Activated CD4-positive, CD25-positive, alpha-beta regulatory T cell (primary cell): Measurements from ENCODE around the gene SLC52A3.
"Not testable (repeated sequence)": the region's sequence is repeated elsewhere in the genome, so short reads cannot be mapped to it uniquely, and the experiment has no call there.

Source experiments
- DNase-seq, 4 experiments: peaks; one replicate each; lab custom pipeline; 2025; lab: John Stamatoyannopoulos, UW

The SLC52A3 gene

DNA sequence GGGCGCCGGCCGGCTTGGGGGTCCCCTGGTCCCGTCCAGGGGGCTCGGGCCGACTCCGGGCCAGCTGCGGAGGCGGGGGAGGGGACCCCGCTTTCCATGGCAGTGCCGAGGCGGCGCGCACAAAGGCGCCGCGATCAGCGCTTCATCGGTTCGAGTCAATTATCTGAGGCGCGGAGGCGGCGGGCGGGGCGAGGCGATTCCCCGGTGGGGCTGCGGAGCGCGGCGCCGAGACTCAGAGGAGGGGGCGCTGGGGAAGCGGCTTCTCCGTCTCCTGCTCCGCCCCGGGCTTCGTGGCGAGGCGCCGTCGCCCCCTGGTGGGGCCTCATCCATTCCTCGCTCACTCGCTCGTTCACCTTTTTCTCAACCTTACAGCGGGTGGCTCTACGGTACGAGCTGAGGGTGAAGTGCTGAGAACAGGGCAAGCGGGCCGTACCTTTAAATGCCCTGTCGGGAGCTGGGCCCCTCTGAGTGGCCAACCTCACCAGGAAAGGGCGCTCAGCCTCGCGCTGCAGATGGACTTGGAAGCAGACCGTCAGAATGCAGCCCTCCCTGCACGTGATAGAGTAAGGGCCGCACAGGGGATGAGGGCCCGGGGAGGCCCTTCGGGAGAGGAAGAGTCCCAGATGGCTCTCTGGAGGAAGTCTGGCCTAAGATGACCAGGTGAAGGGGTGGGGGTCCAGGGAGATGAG lies 39.9 kb downstream of the SLC52A3 start:
- peak in 2 of 4 experiments; percentile 12 to 16 for DNase-seq

DNA sequence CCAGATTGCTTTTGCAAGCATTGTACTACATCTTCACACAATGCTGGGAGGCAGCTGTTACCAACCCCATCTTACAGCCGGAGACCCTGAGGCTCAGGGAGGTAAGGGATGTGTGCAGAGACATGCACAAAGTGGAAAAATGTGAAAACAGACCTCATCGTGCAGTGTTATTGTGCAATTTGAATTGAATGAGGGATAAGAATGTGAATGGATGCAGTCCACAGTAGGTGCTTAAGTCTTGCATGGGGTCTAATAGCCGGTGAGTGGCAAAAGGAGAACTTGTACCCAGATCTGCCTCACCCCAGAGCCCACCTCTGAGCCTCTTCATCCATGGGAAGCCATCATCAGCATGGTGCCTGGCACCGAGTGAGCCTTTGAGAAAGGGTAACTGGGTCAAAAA lies 42.1 kb downstream of the SLC52A3 start:
- DNase-seq: no peak

GRCh38 chr20:725491-725890 lies 42.8 kb downstream of the SLC52A3 start:
- no peak for DNase-seq

DNA sequence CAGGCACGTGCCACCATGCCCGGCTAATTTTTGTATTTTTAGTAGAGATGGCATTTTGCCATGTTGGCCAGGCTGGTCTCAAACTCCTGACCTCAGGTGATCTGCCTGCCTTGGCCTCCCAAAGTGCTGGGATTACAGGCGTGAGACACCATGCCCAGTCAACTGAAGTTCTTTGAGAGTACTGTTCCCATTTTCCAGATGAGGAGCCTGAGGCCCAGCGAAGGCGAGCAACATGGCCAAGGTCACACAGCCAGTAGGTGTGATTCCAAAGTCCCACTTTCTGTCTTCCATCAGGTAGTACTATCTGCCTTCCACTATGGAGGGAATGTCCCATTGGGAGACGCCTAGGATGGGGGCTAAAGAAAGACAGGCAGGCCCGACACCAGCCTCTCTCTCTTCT lies 43.5 kb downstream of the SLC52A3 start:
- DNase-seq: not testable (repeated sequence)

DNA sequence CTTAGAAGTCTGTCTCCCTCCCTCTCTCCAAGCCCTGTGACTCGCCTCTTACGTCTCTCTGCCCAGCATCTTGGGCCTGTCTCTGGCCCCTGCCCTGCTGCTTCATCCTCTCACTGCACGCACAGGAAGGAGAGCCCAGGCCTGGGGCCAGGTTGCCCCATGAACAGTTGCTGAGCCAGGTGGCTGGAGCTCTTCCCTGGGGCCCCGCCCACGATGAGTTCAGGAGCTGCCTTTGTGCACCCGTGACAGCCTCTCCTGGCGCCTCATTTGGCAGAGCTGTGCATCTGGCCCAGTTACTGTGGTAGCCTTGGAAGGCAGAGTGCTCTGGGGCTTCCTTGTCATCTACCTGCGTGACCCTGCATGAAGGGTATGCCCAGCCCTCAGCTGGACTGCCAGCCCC lies 44.5 kb downstream of the SLC52A3 start:
- DNase-seq: no peak

DNA sequence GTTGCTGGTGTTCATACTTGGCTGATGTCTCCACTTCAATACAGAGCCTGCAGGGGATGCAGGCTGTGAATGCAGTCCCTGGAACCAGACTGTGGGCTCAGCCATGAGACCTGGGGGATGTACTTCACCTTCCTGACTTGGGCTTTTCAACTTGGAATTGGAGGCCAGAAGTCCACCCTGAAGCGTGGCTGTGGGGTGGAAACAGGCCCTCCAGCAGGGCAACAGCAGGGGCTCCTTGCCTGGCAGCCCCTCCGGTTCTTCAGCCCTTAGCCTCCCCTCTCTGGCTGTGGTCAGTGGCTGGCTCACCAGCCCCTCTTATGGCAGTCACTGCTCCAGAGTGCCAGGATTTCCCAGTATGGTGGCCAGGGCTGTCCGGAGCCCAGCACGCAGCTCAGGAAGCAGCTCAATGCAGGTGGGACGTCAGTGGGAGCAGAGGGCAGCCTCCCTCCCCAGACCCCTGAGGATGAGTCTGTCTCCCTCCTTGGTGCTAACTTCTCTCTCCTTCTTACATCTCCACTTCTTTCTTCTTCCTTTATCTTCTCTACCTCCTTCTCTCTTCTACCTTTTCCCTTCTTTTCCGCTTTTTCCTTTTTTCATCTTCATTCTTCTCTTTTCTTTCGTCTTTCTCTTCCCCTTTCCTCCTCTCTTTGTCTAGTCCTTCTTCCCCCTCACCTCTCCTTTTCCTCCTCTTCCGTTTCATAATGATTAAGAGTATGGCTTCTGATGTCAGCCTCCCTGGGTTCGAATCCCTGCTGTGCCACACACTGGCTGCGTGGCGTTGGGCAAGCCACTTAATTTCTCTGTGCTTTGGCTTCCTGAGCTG lies 45.3 kb downstream of the SLC52A3 start:
- DNase-seq: no peak

DNA sequence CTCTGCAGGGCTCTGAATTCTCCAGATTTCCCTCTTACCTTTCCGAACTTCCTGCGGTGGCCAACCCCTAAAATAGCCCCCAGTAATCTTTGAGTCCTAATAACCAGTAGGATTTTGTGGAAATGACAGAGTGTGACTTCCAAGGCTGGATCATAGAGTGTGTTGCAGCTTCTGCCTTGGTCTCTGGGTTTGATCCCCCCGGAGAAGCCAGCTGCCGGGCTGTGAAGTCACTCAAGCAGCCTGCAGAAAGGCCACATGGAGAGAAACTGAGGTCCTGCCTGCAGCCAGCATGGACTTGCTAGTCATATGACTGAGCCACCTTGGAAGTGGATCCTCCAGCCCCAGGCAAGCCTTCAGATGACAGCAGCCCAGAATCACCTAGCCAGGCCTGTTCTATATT lies 46.4 kb downstream of the SLC52A3 start:
- no peak for DNase-seq

GRCh38 chr20:719816-720215 lies 48.5 kb downstream of the SLC52A3 start:
- no peak for DNase-seq

GRCh38 chr20:719068-719467 lies 49.2 kb downstream of the SLC52A3 start:
- DNase-seq: no peak

GRCh38 chr20:717832-718231 lies 50.5 kb downstream of the SLC52A3 start:
- DNase-seq: no peak

DNA sequence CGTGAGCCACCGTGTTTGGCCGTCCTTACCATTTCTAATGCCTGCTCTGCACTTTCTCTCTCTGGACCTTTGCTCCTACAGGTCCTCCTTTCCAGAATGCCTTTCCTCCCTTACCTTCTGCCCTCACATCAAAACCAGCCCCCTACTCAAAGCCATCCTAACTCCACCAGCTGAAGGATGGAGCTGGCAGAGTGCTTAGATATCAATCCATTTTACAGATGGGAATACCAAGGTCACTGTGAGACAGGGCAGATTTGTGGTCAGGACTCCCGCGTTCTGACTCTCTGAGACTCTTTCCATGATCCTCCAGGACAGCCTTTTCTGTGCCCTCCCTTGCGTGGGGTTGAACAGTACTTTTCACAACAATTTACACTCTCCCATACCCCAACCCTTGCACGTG lies 51.0 kb downstream of the SLC52A3 start:
- DNase-seq: no peak

DNA sequence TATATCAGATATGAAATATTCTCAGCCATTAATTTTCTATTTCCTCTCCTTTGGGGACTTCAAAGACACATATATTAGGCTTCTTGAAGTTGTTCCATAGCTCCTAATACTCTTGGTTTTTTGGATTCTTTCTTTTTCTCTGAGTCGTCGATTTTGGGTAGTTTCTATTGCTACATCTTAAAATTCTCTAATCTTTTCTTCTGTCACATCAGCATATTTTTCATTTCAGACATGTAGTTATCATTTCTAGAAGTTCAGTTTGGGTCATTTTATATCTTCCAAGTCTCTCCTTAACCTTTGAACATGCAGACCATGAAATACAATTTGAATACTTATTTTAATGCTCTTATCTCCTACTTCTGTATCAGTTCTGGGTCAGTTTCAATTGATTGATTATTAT lies 53.8 kb downstream of the SLC52A3 start:
- no peak for DNase-seq

GRCh38 chr20:711576-711975 lies 56.7 kb downstream of the SLC52A3 start:
- DNase-seq: no peak

GRCh38 chr20:710780-711450 lies 57.4 kb downstream of the SLC52A3 start:
- DNase-seq: no peak
